NCI-H446 treated with DMSO at 0.1 percent for 48 hours (cell line): ENCODE results near the gene DNM3.

Experiments
- DNase-seq: peaks from one replicate; lab custom pipeline; 2025; lab: John Stamatoyannopoulos, UW

The DNM3 gene

GRCh38 chr1:171919891-171920887 is 78.9 kb downstream of the DNM3 start:
- no peak for DNase-seq

- DNase-seq: no peak
Observed at GRCh38 chr1:171922999-171923398, 81.7 kb downstream of the DNM3 start.

GRCh38 chr1:171929121-171929520 is 87.8 kb downstream of the DNM3 start:
- DNase-seq: no peak

- DNase-seq: no peak
Observed at GRCh38 chr1:171931752-171932151, 90.5 kb downstream of the DNM3 start.

GRCh38 chr1:171934664-171935063 is 93.4 kb downstream of the DNM3 start:
- DNase-seq: no peak

GRCh38 chr1:171935086-171935485 is 93.8 kb downstream of the DNM3 start:
- DNase-seq: no peak

GRCh38 chr1:171935664-171936063 is 94.4 kb downstream of the DNM3 start:
- no peak for DNase-seq

- no peak for DNase-seq
Observed at GRCh38 chr1:171937938-171938337, 96.6 kb downstream of the DNM3 start.

GRCh38 chr1:171939740-171940139 is 98.4 kb downstream of the DNM3 start:
- DNase-seq: no peak

GRCh38 chr1:171940368-171940767 is 99.1 kb downstream of the DNM3 start:
- no peak for DNase-seq

GRCh38 chr1:171941920-171942319 is 100.6 kb downstream of the DNM3 start:
- DNase-seq: no peak

- DNase-seq: no peak
Observed at GRCh38 chr1:171943973-171944561, 102.8 kb downstream of the DNM3 start.

- DNase-seq: no peak
Observed at GRCh38 chr1:171948511-171948910, 107.2 kb downstream of the DNM3 start.

GRCh38 chr1:171949316-171949715 is 108.0 kb downstream of the DNM3 start:
- DNase-seq: no peak

- no peak for DNase-seq
Observed at GRCh38 chr1:171953835-171954234, 112.5 kb downstream of the DNM3 start.

GRCh38 chr1:171954361-171954760 is 113.1 kb downstream of the DNM3 start:
- DNase-seq: no peak

GRCh38 chr1:171961861-171962260 is 120.6 kb downstream of the DNM3 start:
- no peak for DNase-seq

GRCh38 chr1:171963762-171964161 is 122.5 kb downstream of the DNM3 start:
- no peak for DNase-seq

GRCh38 chr1:171965777-171966176 is 124.5 kb downstream of the DNM3 start:
- DNase-seq: no peak

GRCh38 chr1:171966426-171967220 is 125.3 kb downstream of the DNM3 start:
- DNase-seq: no peak

GRCh38 chr1:171969226-171969625 is 127.9 kb downstream of the DNM3 start:
- DNase-seq: no peak

- no peak for DNase-seq
Observed at GRCh38 chr1:171969813-171970212, 128.5 kb downstream of the DNM3 start.

GRCh38 chr1:171972846-171973245 is 131.5 kb downstream of the DNM3 start:
- no peak for DNase-seq
